HEK293 (cell line): ENCODE data around the gene ARV1.

ENCODE experiments used
- GLI2 ChIP-seq: fragments of 450-650 bp; formaldehyde crosslinking; IDR thresholded peaks from 2 replicates; pipeline ENCODE4; 2017; ENCODE audit warnings: missing biosample characterization, missing genetic modification characterization, low read depth, borderline replicate concordance
- HOXA7 ChIP-seq: sonication (generic); formaldehyde crosslinking; IDR thresholded peaks from 2 replicates; pipeline ENCODE4 v1.8.1; 2022; ENCODE audit warnings: missing genetic modification reagents, borderline replicate concordance
- KLF10 ChIP-seq: fragments of 450-650 bp; IDR thresholded peaks from 2 replicates; pipeline ENCODE4 v1.5.1; 2018; ENCODE audit warnings: missing biosample characterization, mild to moderate bottlenecking, missing genetic modification characterization
- KLF9 ChIP-seq: fragments of 450-650 bp; formaldehyde crosslinking; IDR thresholded peaks from 2 replicates; pipeline ENCODE4 v1.5.1; 2016; ENCODE audit warnings: missing biosample characterization, missing genetic modification characterization, low read depth
- MEIS1 ChIP-seq: sonication (generic); formaldehyde crosslinking; IDR thresholded peaks from 2 replicates; pipeline ENCODE4 v1.8.1; 2022; ENCODE audit warnings: missing genetic modification reagents, mild to moderate bottlenecking, borderline replicate concordance
- MZF1 ChIP-seq: fragments of 450-650 bp; formaldehyde crosslinking; IDR thresholded peaks from 2 replicates; pipeline ENCODE4 v1.5.1; 2017; ENCODE audit warnings: missing biosample characterization, missing genetic modification characterization, borderline replicate concordance
- ZBTB20 ChIP-seq: fragments of 450-650 bp; formaldehyde crosslinking; IDR thresholded peaks from 2 replicates; pipeline ENCODE4 v1.5.1; 2016; ENCODE audit warnings: missing biosample characterization, missing genetic modification characterization
- ZFHX2 ChIP-seq: fragments of 450-650 bp; formaldehyde crosslinking; conservative IDR thresholded peaks from 2 replicates; pipeline ENCODE4 v1.5.1; 2016; ENCODE audit warnings: missing biosample characterization, missing genetic modification characterization
- ZFP37 ChIP-seq: fragments of 450-650 bp; formaldehyde crosslinking; IDR thresholded peaks from 2 replicates; pipeline ENCODE4 v1.5.1; 2016; ENCODE audit warnings: missing biosample characterization, missing genetic modification characterization
- ZIC2 ChIP-seq: fragments of 450-650 bp; formaldehyde crosslinking; IDR thresholded peaks from 2 replicates; pipeline ENCODE4 v1.5.1; 2016; ENCODE audit warnings: missing biosample characterization, missing genetic modification characterization
- ZNF211 ChIP-seq: fragments of 450-650 bp; formaldehyde crosslinking; IDR thresholded peaks from 2 replicates; pipeline ENCODE4 v1.5.1; 2016; ENCODE audit warnings: low read depth, missing biosample characterization, missing genetic modification characterization
- ZNF214 ChIP-seq: fragments of 450-650 bp; formaldehyde crosslinking; IDR thresholded peaks from 2 replicates; pipeline ENCODE4 v1.5.1; 2017; ENCODE audit warnings: missing biosample characterization, mild to moderate bottlenecking, missing genetic modification characterization, borderline replicate concordance
- ZNF24 ChIP-seq: fragments of 450-650 bp; formaldehyde crosslinking; IDR thresholded peaks from 2 replicates; pipeline ENCODE4 v1.5.1; 2016; ENCODE audit warnings: missing biosample characterization, missing genetic modification characterization
- ZNF248 ChIP-seq: fragments of 450-650 bp; formaldehyde crosslinking; IDR thresholded peaks from 2 replicates; pipeline ENCODE4 v1.5.1; 2017; ENCODE audit warnings: missing biosample characterization, missing genetic modification characterization
- ZNF324 ChIP-seq: fragments of 450-650 bp; formaldehyde crosslinking; IDR thresholded peaks from 2 replicates; pipeline ENCODE4 v1.5.1; 2016; ENCODE audit warnings: missing biosample characterization, missing genetic modification characterization
- ZNF335 ChIP-seq: fragments of 450-650 bp; formaldehyde crosslinking; conservative IDR thresholded peaks from 2 replicates; pipeline ENCODE4 v1.5.1; 2016; ENCODE audit warnings: missing biosample characterization, missing genetic modification characterization
- ZNF555 ChIP-seq: fragments of 450-650 bp; formaldehyde crosslinking; conservative IDR thresholded peaks from 2 replicates; pipeline ENCODE4 v1.5.1; 2017; ENCODE audit warnings: missing biosample characterization, mild to moderate bottlenecking, missing genetic modification characterization, inconsistent platforms
- ZNF580 ChIP-seq: fragments of 450-650 bp; formaldehyde crosslinking; IDR thresholded peaks from 2 replicates; pipeline ENCODE4 v1.5.1; 2016; ENCODE audit warnings: missing biosample characterization, missing genetic modification characterization
- ZNF658 ChIP-seq: fragments of 450-650 bp; formaldehyde crosslinking; IDR thresholded peaks from 2 replicates; pipeline ENCODE4; 2016; ENCODE audit warnings: missing biosample characterization, missing genetic modification characterization
- ZNF664 ChIP-seq: fragments of 450-650 bp; formaldehyde crosslinking; IDR thresholded peaks from 2 replicates; pipeline ENCODE4 v1.5.1; 2016; ENCODE audit warnings: missing biosample characterization, missing genetic modification characterization
- ZNF747 ChIP-seq: fragments of 450-650 bp; formaldehyde crosslinking; IDR thresholded peaks from 2 replicates; pipeline ENCODE4 v1.5.1; 2016; ENCODE audit warnings: missing biosample characterization, missing genetic modification characterization
- ZNF776 ChIP-seq: fragments of 450-650 bp; formaldehyde crosslinking; IDR thresholded peaks from 2 replicates; pipeline ENCODE4 v1.5.0; 2017; ENCODE audit warnings: missing biosample characterization, missing genetic modification characterization, borderline replicate concordance
- TF ChIP-seq, protein P1 (sequence below): fragments of 450-650 bp; formaldehyde crosslinking; IDR thresholded peaks from 2 replicates; pipeline ENCODE4 v1.5.1; 2017; ENCODE audit warnings: missing biosample characterization, missing genetic modification characterization
- TF ChIP-seq, protein P2 (sequence below): fragments of 450-650 bp; formaldehyde crosslinking; IDR thresholded peaks from 2 replicates; pipeline ENCODE4 v1.5.1; 2016; ENCODE audit warnings: missing biosample characterization, missing genetic modification characterization
- TF ChIP-seq, protein P3 (sequence below): fragments of 450-650 bp; formaldehyde crosslinking; IDR thresholded peaks from 2 replicates; pipeline ENCODE4 v1.5.1; 2016; ENCODE audit warnings: missing biosample characterization, missing genetic modification characterization
- TF ChIP-seq, protein P4 (sequence below): fragments of 450-650 bp; formaldehyde crosslinking; IDR thresholded peaks from 2 replicates; pipeline ENCODE4 v1.5.1; 2017; ENCODE audit warnings: missing biosample characterization, mild to moderate bottlenecking, missing genetic modification characterization, moderate library complexity
- TF ChIP-seq, protein P5 (sequence below): fragments of 450-650 bp; formaldehyde crosslinking; IDR thresholded peaks from 2 replicates; pipeline ENCODE4 v1.5.1; 2016; ENCODE audit warnings: missing biosample characterization, missing genetic modification characterization, borderline replicate concordance
- TF ChIP-seq, protein P6 (sequence below): fragments of 450-650 bp; formaldehyde crosslinking; IDR thresholded peaks from 2 replicates; pipeline ENCODE4 v1.5.1; 2016; ENCODE audit warnings: missing biosample characterization, missing genetic modification characterization, low read depth

ARV1 gene

DNA sequence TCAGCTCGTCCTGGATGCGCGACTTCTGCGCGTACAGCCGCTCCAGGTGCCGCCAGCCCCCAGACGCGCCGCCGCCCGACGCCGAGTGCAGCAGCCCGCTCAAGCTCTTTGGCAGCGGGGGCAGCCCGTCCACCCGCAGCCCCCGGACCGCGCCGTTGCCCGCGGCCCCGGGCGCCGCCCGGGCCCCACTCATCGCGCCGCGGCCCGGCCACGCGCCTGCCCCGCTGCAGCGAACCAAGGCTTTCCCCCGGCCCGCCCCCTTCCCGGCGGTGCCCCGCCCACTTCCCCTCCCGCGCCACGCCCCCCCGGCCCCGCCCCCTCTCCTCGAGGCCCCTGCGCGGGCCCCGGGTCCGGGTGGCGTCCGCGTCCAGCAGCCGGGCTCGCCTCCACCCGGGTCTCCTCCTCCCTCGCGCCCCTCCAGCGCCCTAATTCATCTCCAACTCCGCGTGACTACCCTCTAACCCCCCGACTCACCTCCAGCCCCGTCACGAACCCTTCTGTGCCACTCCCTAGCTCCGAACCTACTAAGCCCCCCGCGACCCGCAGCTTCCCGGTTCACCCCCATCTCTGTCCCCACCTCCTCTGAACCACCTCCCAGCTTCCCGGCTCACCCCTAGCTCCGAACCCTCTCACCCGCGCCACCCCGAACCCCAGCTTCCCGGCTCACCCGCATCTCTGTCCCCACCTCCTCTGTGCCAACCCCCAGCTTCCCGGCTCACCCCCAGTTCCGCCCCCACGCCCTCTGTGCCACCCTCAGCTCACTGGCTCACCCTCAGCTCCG lies 61.3 kb downstream of the ARV1 start, which contains the start of gene FAM89A (continued):
- TF ChIP-seq ZNF248 (tag by site-specific recombination) = no peak
- TF ChIP-seq, protein P1, sequence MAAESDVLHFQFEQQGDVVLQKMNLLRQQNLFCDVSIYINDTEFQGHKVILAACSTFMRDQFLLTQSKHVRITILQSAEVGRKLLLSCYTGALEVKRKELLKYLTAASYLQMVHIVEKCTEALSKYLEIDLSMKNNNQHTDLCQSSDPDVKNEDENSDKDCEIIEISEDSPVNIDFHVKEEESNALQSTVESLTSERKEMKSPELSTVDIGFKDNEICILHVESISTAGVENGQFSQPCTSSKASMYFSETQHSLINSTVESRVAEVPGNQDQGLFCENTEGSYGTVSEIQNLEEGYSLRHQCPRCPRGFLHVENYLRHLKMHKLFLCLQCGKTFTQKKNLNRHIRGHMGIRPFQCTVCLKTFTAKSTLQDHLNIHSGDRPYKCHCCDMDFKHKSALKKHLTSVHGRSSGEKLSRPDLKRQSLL (tag by site-specific recombination) = no peak
- TF ChIP-seq ZNF24 (tag by site-specific recombination) = no peak; the same call in 1 of the 2 replicates
- TF ChIP-seq ZNF664 (tag by site-specific recombination) = no peak
- no peak for TF ChIP-seq ZIC2
- peak; percentile 61; the same call in 1 of the 2 replicates for TF ChIP-seq KLF10 (tag by site-specific recombination)
- TF ChIP-seq ZFHX2 (tag by site-specific recombination) = no peak; the same call in 1 of the 2 replicates
- TF ChIP-seq, protein P2, sequence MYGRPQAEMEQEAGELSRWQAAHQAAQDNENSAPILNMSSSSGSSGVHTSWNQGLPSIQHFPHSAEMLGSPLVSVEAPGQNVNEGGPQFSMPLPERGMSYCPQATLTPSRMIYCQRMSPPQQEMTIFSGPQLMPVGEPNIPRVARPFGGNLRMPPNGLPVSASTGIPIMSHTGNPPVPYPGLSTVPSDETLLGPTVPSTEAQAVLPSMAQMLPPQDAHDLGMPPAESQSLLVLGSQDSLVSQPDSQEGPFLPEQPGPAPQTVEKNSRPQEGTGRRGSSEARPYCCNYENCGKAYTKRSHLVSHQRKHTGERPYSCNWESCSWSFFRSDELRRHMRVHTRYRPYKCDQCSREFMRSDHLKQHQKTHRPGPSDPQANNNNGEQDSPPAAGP (tag by site-specific recombination) = peak; percentile 78; the same call in 1 of the 2 replicates
- TF ChIP-seq, protein P3, sequence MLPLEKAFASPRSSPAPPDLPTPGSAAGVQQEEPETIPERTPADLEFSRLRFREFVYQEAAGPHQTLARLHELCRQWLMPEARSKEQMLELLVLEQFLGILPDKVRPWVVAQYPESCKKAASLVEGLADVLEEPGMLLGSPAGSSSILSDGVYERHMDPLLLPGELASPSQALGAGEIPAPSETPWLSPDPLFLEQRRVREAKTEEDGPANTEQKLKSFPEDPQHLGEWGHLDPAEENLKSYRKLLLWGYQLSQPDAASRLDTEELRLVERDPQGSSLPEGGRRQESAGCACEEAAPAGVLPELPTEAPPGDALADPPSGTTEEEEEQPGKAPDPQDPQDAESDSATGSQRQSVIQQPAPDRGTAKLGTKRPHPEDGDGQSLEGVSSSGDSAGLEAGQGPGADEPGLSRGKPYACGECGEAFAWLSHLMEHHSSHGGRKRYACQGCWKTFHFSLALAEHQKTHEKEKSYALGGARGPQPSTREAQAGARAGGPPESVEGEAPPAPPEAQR = 0 out of 2 replicates have a peak, but pooled peaks have one; percentile 42
- TF ChIP-seq, protein P4, sequence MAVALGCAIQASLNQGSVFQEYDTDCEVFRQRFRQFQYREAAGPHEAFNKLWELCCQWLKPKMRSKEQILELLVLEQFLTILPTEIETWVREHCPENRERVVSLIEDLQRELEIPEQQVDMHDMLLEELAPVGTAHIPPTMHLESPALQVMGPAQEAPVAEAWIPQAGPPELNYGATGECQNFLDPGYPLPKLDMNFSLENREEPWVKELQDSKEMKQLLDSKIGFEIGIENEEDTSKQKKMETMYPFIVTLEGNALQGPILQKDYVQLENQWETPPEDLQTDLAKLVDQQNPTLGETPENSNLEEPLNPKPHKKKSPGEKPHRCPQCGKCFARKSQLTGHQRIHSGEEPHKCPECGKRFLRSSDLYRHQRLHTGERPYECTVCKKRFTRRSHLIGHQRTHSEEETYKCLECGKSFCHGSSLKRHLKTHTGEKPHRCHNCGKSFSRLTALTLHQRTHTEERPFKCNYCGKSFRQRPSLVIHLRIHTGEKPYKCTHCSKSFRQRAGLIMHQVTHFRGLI (tag by site-specific recombination) = no peak; the same call in 1 of the 2 replicates
- TF ChIP-seq ZNF776 = no peak
- TF ChIP-seq, protein P5, sequence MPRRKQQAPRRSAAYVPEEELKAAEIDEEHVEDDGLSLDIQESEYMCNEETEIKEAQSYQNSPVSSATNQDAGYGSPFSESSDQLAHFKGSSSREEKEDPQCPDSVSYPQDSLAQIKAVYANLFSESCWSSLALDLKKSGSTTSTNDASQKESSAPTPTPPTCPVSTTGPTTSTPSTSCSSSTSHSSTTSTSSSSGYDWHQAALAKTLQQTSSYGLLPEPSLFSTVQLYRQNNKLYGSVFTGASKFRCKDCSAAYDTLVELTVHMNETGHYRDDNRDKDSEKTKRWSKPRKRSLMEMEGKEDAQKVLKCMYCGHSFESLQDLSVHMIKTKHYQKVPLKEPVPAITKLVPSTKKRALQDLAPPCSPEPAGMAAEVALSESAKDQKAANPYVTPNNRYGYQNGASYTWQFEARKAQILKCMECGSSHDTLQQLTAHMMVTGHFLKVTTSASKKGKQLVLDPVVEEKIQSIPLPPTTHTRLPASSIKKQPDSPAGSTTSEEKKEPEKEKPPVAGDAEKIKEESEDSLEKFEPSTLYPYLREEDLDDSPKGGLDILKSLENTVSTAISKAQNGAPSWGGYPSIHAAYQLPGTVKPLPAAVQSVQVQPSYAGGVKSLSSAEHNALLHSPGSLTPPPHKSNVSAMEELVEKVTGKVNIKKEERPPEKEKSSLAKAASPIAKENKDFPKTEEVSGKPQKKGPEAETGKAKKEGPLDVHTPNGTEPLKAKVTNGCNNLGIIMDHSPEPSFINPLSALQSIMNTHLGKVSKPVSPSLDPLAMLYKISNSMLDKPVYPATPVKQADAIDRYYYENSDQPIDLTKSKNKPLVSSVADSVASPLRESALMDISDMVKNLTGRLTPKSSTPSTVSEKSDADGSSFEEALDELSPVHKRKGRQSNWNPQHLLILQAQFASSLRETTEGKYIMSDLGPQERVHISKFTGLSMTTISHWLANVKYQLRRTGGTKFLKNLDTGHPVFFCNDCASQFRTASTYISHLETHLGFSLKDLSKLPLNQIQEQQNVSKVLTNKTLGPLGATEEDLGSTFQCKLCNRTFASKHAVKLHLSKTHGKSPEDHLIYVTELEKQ (tag by site-specific recombination) = peak; percentile 18; the same call in 1 of the 2 replicates
- peak; percentile 22; the same call in 1 of the 2 replicates for TF ChIP-seq ZNF580
- no peak for TF ChIP-seq GLI2 (tag by site-specific recombination)
- no peak for TF ChIP-seq ZNF211 (tag by site-specific recombination)
- TF ChIP-seq, protein P6, sequence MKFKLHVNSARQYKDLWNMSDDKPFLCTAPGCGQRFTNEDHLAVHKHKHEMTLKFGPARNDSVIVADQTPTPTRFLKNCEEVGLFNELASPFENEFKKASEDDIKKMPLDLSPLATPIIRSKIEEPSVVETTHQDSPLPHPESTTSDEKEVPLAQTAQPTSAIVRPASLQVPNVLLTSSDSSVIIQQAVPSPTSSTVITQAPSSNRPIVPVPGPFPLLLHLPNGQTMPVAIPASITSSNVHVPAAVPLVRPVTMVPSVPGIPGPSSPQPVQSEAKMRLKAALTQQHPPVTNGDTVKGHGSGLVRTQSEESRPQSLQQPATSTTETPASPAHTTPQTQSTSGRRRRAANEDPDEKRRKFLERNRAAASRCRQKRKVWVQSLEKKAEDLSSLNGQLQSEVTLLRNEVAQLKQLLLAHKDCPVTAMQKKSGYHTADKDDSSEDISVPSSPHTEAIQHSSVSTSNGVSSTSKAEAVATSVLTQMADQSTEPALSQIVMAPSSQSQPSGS = no peak
- peak; percentile 95 for TF ChIP-seq ZNF335 (tag by site-specific recombination)
- TF ChIP-seq HOXA7 (CRISPR knock-in tag) = no peak
- 0 out of 2 replicates have a peak, but pooled peaks have one; percentile 58 for TF ChIP-seq ZNF324
- TF ChIP-seq ZFP37 (tag by site-specific recombination) = peak; percentile 88
- peak; percentile 93 for TF ChIP-seq KLF9 (tag by site-specific recombination)
- no peak for TF ChIP-seq MZF1 (tag by site-specific recombination)
- no peak for TF ChIP-seq ZNF214 (tag by site-specific recombination)
- TF ChIP-seq ZNF658 = peak; percentile 45; the same call in 1 of the 2 replicates
- TF ChIP-seq MEIS1 (CRISPR knock-in tag) = 0 out of 2 replicates have a peak, but pooled peaks have one; percentile 10
- peak; percentile 89 for TF ChIP-seq ZBTB20 (tag by site-specific recombination)
- no peak for TF ChIP-seq ZNF555 (tag by site-specific recombination)
- no peak for TF ChIP-seq ZNF747
